H1 (cell line): ENCODE measurements around the gene NAV2. TPM values are rescaled to one million over a fixed set of nuclear protein-coding genes. Genes with fewer than 3 reads are reported as not detected.

Source experiments
- ASH2L ChIP-seq: fragments of 200-600, 300-600 bp; sonication (generic); IDR thresholded peaks from one replicate; pipeline ENCODE4 v1.7.1; 2017; ENCODE audit warnings: low read length
- CEBPB ChIP-seq: IDR thresholded peaks from 2 replicates; pipeline ENCODE4 v1.6.1; 2012; ENCODE audit warnings: low read depth, low read length
- CHD7 ChIP-seq: fragments of 300-600 bp; sonication (generic); IDR thresholded peaks from 2 replicates; pipeline ENCODE4 v1.7.1; 2012; ENCODE audit warnings: low read length, moderate library complexity, mild to moderate bottlenecking, inconsistent platforms; ENCODE audit not compliant: insufficient replicate concordance
- TAF1 ChIP-seq: IDR thresholded peaks from 2 replicates; pipeline ENCODE4 v1.6.1; 2011; ENCODE audit warnings: mild to moderate bottlenecking, low read depth, low read length
- TAF7 ChIP-seq: optimal IDR thresholded peaks from 2 replicates; pipeline ENCODE3; 2011; ENCODE audit warnings: low read depth, mild to moderate bottlenecking, inconsistent platforms, low read length, moderate library complexity, borderline replicate concordance
- ZNF274 ChIP-seq: IDR thresholded peaks from 2 replicates; pipeline ENCODE4 v1.7.0; 2012; ENCODE audit warnings: low read length, borderline replicate concordance; ENCODE audit errors: extremely low read depth
- polyA plus RNA-seq, 7 experiments: library from polyadenylated mRNA; depleted of rRNA in 3 of 7; stranded (reverse) in 5 of 7; unstranded in 2 of 7; fragments of >200 nt in 5 of 7; fragments of 200-250 nt in 2 of 7; gene quantifications; 1 replicate in 5 of 7; 2 replicates in 1 of 7; 4 replicates in 1 of 7; pipeline versions ENCODE4 v1.2.1 to v1.2.3, GENCODE V29; 2011 to 2013; ENCODE audit warnings: missing spikeins in 2 of 7, mixed read lengths in 2 of 7
- total RNA-seq: library from RNA; stranded (reverse); fragmentation: NEBNext Ultra II Directional; extraction: Animal tissue kit (Norgen Biotek cat#: 25700); gene quantifications from 2 replicates; pipeline ENCODE4 v1.2.1, GENCODE V29; 2021

The NAV2 gene
- total and polyA plus RNA-seq, 2 of the 8 experiments (the other 6 are each of a cell fraction or from before 2014, with no cell fraction given) = 35.6 to 73.6 TPM

GRCh38 chr11:20041499-20041898 is 328.9 kb downstream of the NAV2 start (continued):
- TF ChIP-seq CEBPB (no peak), ZNF274 (no peak), TAF7 (no peak), CHD7 (no peak), TAF1 (no peak), ASH2L (no peak)
- TF ChIP-seq, all 59 proteins: peak for 0
